ENCODE measurements around the gene ADAMTS18. TPM values are rescaled to one million over a fixed set of nuclear protein-coding genes. Genes with fewer than 3 reads are reported as not detected.
"Not testable (repeated sequence)": the region's sequence is repeated elsewhere in the genome, so short reads cannot be mapped to it uniquely, and the experiment has no call there.

ADAMTS18 gene
- total RNA-seq, 2 donors from 2014 or later, result not detected

DNA sequence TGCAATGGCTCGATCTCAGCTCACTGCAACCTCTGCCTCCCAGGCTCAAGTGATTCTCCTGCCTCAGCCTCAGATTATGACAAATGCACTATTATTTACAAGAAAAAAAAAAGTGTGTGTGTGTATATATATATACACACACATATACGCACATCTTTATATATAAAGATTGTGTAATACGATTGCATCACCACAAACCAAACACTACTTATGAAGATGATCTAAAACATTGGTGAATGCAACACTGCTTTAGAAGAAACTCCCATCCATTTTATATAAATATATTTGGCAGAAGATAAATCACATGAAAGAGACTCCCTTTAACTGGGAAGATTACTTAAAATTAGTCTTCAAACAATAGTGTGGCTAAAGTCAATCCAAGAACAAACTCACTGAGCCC is 138.9 kb downstream of the ADAMTS18 start:
- TF ChIP-seq CTCF (IDR thresholded peaks at IDR 0.05), result no peak
- H3K27me3 ChIP-seq, result no peaks in the 10 kb centered on the region
- H3K4me1 ChIP-seq, result no peaks in the 10 kb centered on the region
- no peak overlapping the region for H3K4me3 ChIP-seq
- H3K27ac ChIP-seq, result no peak overlapping the region
- no peaks in the 10 kb centered on the region for H3K9me3 ChIP-seq
- no peaks in the 10 kb centered on the region for H3K36me3 ChIP-seq
- DNase-seq (ENCODE audit: low spot score), result no peak

DNA sequence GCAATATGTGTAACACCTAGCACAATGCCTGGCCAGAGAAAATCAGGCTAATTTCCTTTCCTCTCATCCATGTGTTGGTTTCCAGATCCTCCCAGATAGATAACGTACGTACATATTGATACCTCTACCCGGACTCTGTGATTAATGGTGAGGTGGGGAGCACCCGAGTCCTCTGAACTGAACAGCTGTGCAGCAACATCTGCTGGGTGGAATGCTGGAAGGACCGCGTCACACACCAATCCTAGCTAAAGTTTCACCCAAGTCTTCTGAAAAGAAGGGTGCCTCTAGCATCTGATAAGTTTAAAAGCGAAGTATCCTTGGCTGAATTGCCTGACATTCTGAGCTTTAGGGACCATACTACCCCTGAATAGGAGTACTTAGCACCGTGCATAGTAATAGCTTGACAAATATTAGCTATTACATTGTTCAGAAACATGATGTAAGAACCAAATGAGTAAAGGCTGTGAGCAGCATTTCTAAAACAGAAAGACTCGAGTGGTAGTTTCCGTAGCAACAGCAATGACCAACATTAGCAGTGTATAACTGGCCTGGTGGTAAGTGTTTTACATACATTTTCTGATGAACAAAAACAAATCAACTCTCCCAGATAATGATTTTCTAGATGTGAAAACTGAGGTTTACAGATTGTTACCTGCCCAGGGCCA is 144.3 kb downstream of the ADAMTS18 start:
- no peaks in the 10 kb centered on the region for H3K36me3 ChIP-seq

GRCh38 chr16:77289331-77289809 is 145.5 kb downstream of the ADAMTS18 start:
- H3K9me3 ChIP-seq, result no peaks in the 10 kb centered on the region
- no peaks in the 10 kb centered on the region for H3K27me3 ChIP-seq
- no peak overlapping the region for H3K27ac ChIP-seq
- DNase-seq (ENCODE audit: low spot score), result no peak
- TF ChIP-seq CTCF (IDR thresholded peaks at IDR 0.05), result no peak
- no peaks in the 10 kb centered on the region for H3K4me1 ChIP-seq
- H3K36me3 ChIP-seq, result no peaks in the 10 kb centered on the region
- no peak overlapping the region for H3K4me3 ChIP-seq

More for the DNA sequence above, 144.3 kb downstream of the ADAMTS18 start:
- no peaks in the 10 kb centered on the region for H3K4me1 ChIP-seq
- H3K9me3 ChIP-seq, result no peaks in the 10 kb centered on the region
- DNase-seq (ENCODE audit: low spot score), result no peak
- TF ChIP-seq CTCF (IDR thresholded peaks at IDR 0.05), result no peak
- no peaks in the 10 kb centered on the region for H3K27me3 ChIP-seq
- no peak overlapping the region for H3K27ac ChIP-seq
- H3K4me3 ChIP-seq, result no peak overlapping the region

DNA sequence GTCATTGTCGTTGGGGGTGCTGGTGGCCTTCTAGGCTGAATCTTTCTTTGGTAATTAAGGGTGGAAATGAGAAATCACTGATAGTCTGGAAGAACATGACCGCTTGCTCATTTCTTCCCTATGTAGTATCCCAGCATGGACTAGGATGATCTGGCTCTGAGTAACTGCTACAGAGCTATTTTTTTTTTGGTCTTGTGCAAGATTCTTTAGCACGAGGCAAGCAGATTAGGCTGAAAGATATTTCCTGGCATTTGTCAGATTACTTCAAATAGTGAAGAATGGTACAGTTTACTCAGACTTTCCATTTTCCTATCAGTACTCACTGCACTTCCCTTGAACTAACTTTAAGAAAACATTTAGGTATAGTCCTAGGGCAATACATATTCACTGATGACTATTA is 146.6 kb downstream of the ADAMTS18 start:
- no peak for TF ChIP-seq CTCF (IDR thresholded peaks at IDR 0.05)
- no peak for DNase-seq (ENCODE audit: low spot score)
- H3K4me1 ChIP-seq, result no peaks in the 10 kb centered on the region
- no peak overlapping the region for H3K27ac ChIP-seq
- no peaks in the 10 kb centered on the region for H3K36me3 ChIP-seq
- H3K27me3 ChIP-seq, result no peaks in the 10 kb centered on the region
- H3K9me3 ChIP-seq, result no peaks in the 10 kb centered on the region
- H3K4me3 ChIP-seq, result no peak overlapping the region

DNA sequence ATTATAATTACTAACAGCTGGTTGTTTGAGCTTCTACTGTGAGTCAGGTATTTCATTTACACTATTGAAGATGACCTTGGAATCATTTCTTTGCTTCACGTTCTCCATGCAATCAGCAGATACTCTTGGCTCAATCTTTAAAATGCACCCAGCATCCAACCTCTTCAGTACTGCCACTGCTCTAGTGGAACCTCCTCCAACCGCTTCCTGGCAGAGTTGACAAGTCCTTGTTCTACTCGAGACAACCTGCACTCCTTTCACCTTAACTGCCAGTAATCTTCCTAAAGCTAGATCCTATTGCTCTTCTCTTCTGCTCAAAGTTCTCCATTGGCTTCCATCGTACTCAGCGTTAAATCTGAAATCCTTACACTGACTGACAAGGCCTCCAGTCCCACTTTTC is 149.2 kb downstream of the ADAMTS18 start:
- DNase-seq (ENCODE audit: low spot score), result no peak
- no peak for TF ChIP-seq CTCF (IDR thresholded peaks at IDR 0.05)
- no peaks in the 10 kb centered on the region for H3K27me3 ChIP-seq
- no peaks in the 10 kb centered on the region for H3K36me3 ChIP-seq
- no peaks in the 10 kb centered on the region for H3K9me3 ChIP-seq
- no peak overlapping the region for H3K27ac ChIP-seq
- H3K4me1 ChIP-seq, result no peaks in the 10 kb centered on the region
- H3K4me3 ChIP-seq, result no peak overlapping the region

DNA sequence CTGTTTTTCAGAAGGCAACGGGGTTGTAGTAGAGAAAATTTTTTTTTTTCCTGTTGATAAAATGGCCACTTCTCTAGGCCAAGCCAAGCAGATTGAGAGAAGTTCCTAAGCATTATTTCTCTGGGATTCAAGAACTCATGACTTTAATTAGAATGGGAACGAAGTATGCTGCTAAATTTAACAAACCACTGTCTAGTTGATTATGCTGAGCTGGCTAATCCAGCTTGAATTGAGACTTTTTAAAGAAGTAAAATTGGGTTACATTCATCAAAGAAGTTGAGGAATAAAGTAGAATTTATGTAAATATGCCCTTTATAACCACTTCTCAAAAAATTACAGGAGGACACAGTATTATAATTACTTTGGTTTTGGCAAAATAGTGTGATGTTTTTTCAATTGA is 152.5 kb downstream of the ADAMTS18 start:
- Histone ChIP-seq H3K27ac (no peak overlapping the region), H3K36me3 (no peaks in the 10 kb centered on the region), H3K4me3 (no peak overlapping the region), H3K27me3 (no peaks in the 10 kb centered on the region), H3K9me3 (no peaks in the 10 kb centered on the region), H3K4me1 (no peaks in the 10 kb centered on the region)
- DNase-seq (ENCODE audit: low spot score), result no peak
- TF ChIP-seq CTCF (IDR thresholded peaks at IDR 0.05), result no peak

DNA sequence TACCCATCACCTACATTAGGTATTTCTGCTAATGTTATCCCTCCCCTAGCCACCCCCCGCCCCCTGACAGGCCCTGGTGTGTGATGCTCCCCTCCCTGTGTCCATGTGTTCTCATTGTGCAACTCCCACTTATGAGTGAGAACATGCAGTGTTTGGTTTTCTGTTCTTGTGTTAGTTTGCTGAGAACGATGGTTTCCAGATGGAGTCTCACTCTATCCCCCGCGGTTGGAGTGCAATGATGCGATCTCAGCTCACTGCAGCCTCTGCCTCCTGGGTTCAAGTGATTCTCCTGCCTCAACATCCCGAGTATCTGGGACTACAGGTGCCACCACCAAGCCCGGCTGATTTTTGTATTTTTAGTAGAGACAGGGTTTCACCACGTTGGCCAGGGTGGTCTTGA is 155.5 kb downstream of the ADAMTS18 start:
- not testable (repeated sequence) for DNase-seq (ENCODE audit: low spot score); H3K27me3 ChIP-seq; H3K27ac ChIP-seq; H3K36me3 ChIP-seq; H3K4me3 ChIP-seq; H3K9me3 ChIP-seq; H3K4me1 ChIP-seq

Measured in right atrium auricular region (tissue), 2 donors.